ENCODE data around the gene FNIP1.

FNIP1 gene

DNA sequence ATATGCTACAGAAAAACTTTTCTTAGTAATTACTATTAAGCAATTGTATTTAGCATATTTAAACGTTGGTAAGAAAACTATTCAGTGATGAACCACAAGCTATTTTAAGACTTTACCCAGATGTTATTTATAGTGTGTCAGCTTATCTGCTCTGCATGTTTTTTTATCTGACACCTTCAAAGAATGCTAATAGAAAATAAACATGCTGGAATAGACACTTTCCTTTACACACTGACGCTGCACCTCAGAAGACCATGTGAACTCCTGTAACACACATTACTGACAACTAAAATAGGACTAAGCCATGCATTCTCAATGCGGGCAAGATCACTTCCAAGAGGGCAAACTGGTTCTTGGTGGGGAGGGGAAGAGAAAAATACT, 38.3 kb downstream of the FNIP1 start:
- in situ Hi-C loops (cut with HindIII; ENCODE audit: low sequenced_read_pairs): no loop called here
- H3K4me3 ChIP-seq (ENCODE audit: low read depth, low read length): no peak overlapping the region
- no peak for TF ChIP-seq CTCF (IDR thresholded peaks at IDR 0.05; ENCODE audit: low read depth, low read length)
- DNase-seq (ENCODE audit: low read depth, low spot score): peak; percentile 19

- in situ Hi-C loops (cut with HindIII; ENCODE audit: low sequenced_read_pairs): no loop called here
- H3K4me3 ChIP-seq (ENCODE audit: low read depth, low read length): no peak overlapping the region
- DNase-seq (ENCODE audit: low read depth, low spot score): no peak
- TF ChIP-seq CTCF (IDR thresholded peaks at IDR 0.05; ENCODE audit: low read depth, low read length): no peak
Measured at GRCh38 chr5:131757830-131758519, 38.8 kb downstream of the FNIP1 start.

DNA sequence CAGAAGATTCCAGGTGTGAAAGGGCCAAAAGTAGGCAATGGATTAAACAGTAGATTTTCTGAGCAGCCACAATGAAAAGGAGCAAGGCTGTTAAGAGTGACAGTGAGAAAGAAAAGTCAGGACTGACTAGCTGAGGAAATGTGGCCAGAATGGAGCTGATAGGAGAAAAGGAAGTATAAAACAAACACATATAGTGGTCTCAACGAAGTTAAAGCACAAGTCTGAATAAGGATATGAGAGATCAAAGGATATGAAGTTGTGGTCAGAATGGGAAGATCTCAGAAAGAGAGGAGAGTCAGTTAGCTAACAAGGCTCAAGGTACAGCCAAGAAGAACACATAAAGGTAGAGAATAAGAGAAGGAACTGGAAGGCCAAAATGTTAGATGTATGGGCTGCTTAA, 39.9 kb downstream of the FNIP1 start:
- DNase-seq (ENCODE audit: low read depth, low spot score): no peak
- in situ Hi-C loops (cut with HindIII; ENCODE audit: low sequenced_read_pairs): no loop called here
- no peak for TF ChIP-seq CTCF (IDR thresholded peaks at IDR 0.05; ENCODE audit: low read depth, low read length)
- no peak overlapping the region for H3K4me3 ChIP-seq (ENCODE audit: low read depth, low read length)

- H3K4me3 ChIP-seq (ENCODE audit: low read depth, low read length): no peak overlapping the region
- TF ChIP-seq CTCF (IDR thresholded peaks at IDR 0.05; ENCODE audit: low read depth, low read length): no peak
- in situ Hi-C loops (cut with HindIII; ENCODE audit: low sequenced_read_pairs): no loop called here
- DNase-seq (ENCODE audit: low read depth, low spot score): no peak
Measured at GRCh38 chr5:131754363-131754762, 42.5 kb downstream of the FNIP1 start.

GRCh38 chr5:131751506-131751905, 45.3 kb downstream of the FNIP1 start:
- DNase-seq (ENCODE audit: low read depth, low spot score): peak; percentile 22
- no peak for TF ChIP-seq CTCF (IDR thresholded peaks at IDR 0.05; ENCODE audit: low read depth, low read length)
- in situ Hi-C loops (cut with HindIII; ENCODE audit: low sequenced_read_pairs): no loop called here
- no peak overlapping the region for H3K4me3 ChIP-seq (ENCODE audit: low read depth, low read length)

DNA sequence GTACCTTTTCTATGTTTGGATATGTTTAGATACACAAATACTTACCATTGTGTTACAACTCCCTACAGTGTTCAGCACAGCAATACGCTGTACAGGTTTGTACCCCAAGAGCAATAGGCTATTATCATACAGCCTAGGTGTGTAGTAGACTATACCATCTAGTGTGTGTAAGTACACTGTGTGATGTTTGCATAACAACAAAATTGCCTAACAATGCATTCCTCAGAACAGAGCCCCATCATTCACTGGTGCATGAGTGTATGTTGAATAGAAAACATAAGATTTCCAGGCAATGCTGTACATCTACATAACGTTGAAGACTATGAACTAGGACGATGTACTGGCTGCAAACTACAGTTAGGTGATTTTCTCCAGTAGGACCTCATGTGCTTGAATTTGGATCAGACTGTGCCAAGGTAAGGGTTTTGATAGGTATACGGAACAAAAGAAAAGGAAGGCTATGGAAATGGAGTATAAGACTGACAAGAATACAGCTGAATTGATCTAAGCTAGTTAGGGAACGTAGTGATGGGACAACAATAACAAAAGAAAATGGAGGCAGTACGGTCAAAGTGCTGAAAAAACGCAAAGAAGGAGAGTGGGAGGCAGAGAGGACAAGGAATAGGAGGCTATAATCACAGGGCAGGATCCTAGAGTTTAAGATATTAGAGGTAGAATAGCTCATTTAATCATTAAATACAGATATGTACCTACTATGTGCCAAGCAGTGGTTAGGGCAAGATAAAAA, 46.9 kb downstream of the FNIP1 start:
- in situ Hi-C loops (cut with HindIII; ENCODE audit: low sequenced_read_pairs): no loop called here
- TF ChIP-seq CTCF (IDR thresholded peaks at IDR 0.05; ENCODE audit: low read depth, low read length): no peak
- no peak overlapping the region for H3K4me3 ChIP-seq (ENCODE audit: low read depth, low read length)
- DNase-seq (ENCODE audit: low read depth, low spot score): no peak

Data from astrocyte of the spinal cord (primary cell).